T-helper 2 cell treated with Interferon-gamma antibody and Interleukin-4, amounts not matched to agents 100 ng/mL and 5 ng/mL, for 36 hours (primary cell): Measurements from ENCODE around the gene AUTS2. TPM values are rescaled to one million over a fixed set of nuclear protein-coding genes. Genes with fewer than 3 reads are reported as not detected.

Experiments
- intact Hi-C: fragments of 100-400 bp; cut with micrococcal nuclease; formaldehyde crosslinking; loops from one replicate; pipeline ENCODE4 v1.15.1; 2023
- total RNA-seq: library from RNA; stranded (reverse); gene quantifications from 2 replicates; pipeline ENCODE4 v1.2.3, GENCODE V29; 2022

AUTS2 gene
- total RNA-seq, 1 donor from 2014 or later = 3.3 TPM

- intact Hi-C loops = no loop called here
These were observed 156.2 kb downstream of the AUTS2 start for GRCh38 chr7:69754476-69754875.

GRCh38 chr7:69756235-69756634 lies 158.0 kb downstream of the AUTS2 start:
- intact Hi-C loops = no loop called here

- intact Hi-C loops = no loop called here
These were observed 159.3 kb downstream of the AUTS2 start for GRCh38 chr7:69757528-69757927.

- intact Hi-C loops = no loop called here
These were observed 159.7 kb downstream of the AUTS2 start for GRCh38 chr7:69757981-69758430.

- intact Hi-C loops = no loop called here
These were observed 161.1 kb downstream of the AUTS2 start for GRCh38 chr7:69759373-69759772.

GRCh38 chr7:69761290-69761922 lies 163.1 kb downstream of the AUTS2 start:
- intact Hi-C loops = no loop called here

- intact Hi-C loops = no loop called here
These were observed 164.6 kb downstream of the AUTS2 start for GRCh38 chr7:69762821-69763352.

GRCh38 chr7:69763513-69763912 lies 165.2 kb downstream of the AUTS2 start:
- intact Hi-C loops = no loop called here

- intact Hi-C loops = no loop called here
These were observed 165.9 kb downstream of the AUTS2 start for GRCh38 chr7:69764147-69764546.

GRCh38 chr7:69764681-69765080 lies 166.4 kb downstream of the AUTS2 start:
- intact Hi-C loops = no loop called here

- intact Hi-C loops = no loop called here
These were observed 167.6 kb downstream of the AUTS2 start for GRCh38 chr7:69765879-69766278.

GRCh38 chr7:69768986-69769595 lies 170.8 kb downstream of the AUTS2 start:
- intact Hi-C loops = no loop called here

GRCh38 chr7:69769826-69770225 lies 171.6 kb downstream of the AUTS2 start:
- intact Hi-C loops = no loop called here

- intact Hi-C loops = no loop called here
These were observed 172.3 kb downstream of the AUTS2 start for GRCh38 chr7:69770613-69771012.

GRCh38 chr7:69772718-69773436 lies 174.6 kb downstream of the AUTS2 start:
- intact Hi-C loops = no loop called here

GRCh38 chr7:69773535-69774225 lies 175.4 kb downstream of the AUTS2 start:
- intact Hi-C loops = no loop called here

- intact Hi-C loops = no loop called here
These were observed 177.0 kb downstream of the AUTS2 start for GRCh38 chr7:69775231-69775771.

- intact Hi-C loops = no loop called here
These were observed 178.3 kb downstream of the AUTS2 start for GRCh38 chr7:69776611-69777010.

GRCh38 chr7:69778138-69778537 lies 179.9 kb downstream of the AUTS2 start:
- intact Hi-C loops = no loop called here

GRCh38 chr7:69780379-69780778 lies 182.1 kb downstream of the AUTS2 start:
- intact Hi-C loops = no loop called here

- intact Hi-C loops = no loop called here
These were observed 183.2 kb downstream of the AUTS2 start for GRCh38 chr7:69781412-69781846.
